Amniotic epithelial cell (primary cell): ENCODE data around the gene POLR2E.
A peak's percentile ranks its signal among the peaks of the same experiment; 100 is the strongest.

Experiments used
- DNase-seq: peaks from one replicate; pipeline ENCODE4 v3.0.0-alpha.2; 2010; ENCODE audit warnings: low read depth

POLR2E gene

DNA sequence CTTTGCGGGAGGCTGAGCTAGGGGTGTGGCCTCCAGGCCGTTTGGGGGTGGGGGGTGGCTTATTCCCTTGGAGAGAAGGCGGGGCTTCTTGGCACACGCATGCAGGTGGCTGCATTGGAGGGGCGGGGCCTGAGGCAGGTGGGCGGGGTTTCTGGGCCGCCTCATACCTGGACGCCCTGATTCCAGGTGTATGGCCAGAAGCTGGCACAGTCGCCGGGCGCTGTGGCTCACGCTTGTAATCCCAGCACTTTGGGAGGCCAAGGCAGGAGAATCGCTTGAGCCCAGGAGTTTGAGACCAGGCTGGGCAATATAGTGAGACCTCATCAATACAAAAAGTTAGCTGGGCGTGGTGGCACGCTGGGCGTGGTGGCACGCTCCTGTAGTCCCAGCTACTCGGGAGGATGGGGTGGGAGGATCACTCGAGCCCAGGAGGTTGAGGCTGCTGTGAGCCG lies 47.5 kb downstream of the POLR2E start:
- DNase-seq = no peak

DNA sequence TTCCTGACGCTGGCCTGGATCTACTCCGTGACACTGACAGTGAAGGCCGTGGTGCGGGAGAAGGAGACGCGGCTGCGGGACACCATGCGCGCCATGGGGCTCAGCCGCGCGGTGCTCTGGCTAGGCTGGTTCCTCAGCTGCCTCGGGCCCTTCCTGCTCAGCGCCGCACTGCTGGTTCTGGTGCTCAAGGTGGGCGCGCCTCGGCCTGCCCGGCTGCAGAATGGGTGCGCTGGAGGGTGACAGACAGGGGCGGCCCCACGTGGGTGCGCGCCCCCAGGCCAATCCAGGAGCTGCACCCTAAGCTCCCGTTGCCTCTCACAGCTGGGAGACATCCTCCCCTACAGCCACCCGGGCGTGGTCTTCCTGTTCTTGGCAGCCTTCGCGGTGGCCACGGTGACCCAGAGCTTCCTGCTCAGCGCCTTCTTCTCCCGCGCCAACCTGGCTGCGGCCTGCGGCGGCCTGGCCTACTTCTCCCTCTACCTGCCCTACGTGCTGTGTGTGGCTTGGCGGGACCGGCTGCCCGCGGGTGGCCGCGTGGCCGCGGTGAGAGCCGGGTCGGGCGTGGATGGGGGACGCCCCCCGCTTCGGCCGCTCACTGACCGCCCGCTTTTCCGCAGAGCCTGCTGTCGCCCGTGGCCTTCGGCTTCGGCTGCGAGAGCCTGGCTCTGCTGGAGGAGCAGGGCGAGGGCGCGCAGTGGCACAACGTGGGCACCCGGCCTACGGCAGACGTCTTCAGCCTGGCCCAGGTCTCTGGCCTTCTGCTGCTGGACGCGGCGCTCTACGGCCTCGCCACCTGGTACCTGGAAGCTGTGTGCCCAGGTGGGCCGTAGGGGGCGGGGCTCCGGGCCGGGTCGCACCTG lies 48.1 kb downstream of the POLR2E start:
- DNase-seq = no peak

DNA sequence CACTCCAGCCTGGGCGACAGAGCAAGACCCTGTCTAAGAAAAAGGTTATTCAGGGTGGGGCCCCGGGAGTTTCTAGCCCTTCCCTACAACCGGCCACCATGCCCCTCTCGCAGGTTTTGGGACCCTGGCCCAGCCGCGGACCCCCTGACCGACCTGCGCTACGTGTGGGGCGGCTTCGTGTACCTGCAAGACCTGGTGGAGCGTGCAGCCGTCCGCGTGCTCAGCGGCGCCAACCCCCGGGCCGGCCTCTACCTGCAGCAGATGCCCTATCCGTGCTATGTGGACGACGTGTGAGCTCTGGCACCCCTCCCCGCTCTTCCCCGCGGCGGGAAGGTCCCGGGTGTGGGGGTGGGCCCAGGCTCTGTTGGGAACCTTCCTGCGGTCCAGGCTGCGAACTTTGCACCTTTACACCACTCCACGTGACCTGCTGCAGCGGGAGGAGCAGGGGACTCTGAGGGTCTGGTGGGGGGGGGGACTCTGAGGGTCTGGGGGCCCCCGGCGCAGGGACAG lies 49.0 kb downstream of the POLR2E start:
- no peak for DNase-seq

DNA sequence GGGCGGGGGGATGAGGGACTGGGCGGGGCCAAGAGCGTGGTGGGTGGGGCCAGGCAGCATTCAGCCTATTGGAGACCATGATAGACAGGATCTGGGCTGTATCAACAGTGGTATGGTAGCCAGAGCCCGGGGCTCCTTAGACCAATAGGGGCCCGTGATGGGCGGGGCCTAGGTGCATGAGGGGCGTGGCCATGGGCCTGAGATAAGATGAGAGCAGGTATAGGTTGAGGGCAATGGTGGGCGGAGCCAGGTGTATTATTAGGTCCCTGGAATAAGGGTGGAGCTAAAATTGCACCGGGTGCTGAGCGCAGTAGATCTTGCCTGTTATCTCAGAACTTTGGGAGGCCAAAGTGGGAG lies 50.0 kb downstream of the POLR2E start:
- no peak for DNase-seq

DNA sequence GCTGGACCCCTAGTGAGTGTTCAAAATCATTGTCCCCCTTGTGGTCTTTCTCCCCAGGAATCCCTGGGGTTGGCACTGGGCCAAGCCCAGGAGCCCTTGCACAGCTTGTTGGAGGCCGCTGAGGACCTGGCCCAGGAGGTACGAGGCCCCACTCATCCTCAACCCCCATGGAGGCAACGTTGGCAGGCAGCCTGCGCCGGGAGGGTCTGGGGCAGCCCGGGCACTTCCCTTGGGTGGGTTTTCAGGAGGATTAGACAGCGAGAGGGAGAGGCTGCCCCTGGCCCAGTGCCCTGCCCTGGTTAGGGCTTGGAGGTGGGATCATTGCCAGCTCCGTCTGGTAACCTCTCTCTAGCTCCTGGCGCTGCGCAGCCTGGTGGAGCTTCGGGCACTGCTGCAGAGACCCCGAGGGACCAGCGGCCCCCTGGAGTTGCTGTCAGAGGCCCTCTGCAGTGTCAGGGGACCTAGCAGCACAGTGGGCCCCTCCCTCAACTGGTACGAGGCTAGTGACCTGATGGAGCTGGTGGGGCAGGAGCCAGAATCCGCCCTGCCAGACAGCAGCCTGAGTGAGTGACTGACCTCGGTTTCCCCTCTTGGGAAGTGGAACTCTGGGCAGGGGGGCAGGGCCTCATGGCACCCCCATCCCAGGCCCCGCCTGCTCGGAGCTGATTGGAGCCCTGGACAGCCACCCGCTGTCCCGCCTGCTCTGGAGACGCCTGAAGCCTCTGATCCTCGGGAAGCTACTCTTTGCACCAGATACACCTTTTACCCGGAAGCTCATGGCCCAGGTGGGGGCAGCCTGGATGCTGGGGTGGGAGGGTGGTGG lies 52.3 kb downstream of the POLR2E start:
- DNase-seq = no peak

DNA sequence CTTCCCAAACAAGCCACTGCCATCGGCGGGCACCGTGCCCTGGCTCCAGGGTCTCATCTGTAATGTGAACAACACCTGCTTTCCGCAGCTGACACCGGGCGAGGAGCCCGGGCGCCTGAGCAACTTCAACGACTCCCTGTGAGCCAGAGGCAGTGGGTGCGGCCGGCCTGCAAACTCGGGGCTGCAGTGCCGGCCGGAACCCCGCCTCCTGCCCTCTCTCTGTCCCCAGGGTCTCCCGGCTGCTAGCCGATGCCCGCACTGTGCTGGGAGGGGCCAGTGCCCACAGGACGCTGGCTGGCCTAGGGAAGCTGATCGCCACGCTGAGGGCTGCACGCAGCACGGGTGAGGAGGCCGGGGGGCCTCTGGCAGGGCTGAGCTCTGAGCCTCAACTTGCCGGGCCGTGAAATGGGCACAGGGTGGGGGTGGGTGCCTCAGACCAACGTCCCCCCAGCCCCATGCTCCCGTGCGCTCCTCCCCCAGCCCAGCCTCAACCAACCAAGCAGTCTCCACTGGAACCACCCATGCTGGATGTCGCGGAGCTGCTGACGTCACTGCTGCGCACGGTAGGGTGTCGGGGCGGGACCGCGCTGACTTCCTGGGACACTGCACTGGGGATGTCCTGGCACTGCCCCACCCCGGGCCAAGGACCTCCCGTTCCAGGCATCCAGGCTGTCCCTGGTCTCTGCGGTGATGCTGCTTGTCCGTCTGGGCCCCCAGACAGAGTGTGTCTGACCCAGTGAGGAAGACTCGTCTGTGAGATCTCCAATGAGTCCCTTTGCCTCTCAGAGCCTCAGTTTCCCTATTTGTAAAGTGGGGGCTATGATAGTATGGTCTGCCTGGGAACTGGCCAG lies 53.1 kb downstream of the POLR2E start:
- no peak for DNase-seq

DNA sequence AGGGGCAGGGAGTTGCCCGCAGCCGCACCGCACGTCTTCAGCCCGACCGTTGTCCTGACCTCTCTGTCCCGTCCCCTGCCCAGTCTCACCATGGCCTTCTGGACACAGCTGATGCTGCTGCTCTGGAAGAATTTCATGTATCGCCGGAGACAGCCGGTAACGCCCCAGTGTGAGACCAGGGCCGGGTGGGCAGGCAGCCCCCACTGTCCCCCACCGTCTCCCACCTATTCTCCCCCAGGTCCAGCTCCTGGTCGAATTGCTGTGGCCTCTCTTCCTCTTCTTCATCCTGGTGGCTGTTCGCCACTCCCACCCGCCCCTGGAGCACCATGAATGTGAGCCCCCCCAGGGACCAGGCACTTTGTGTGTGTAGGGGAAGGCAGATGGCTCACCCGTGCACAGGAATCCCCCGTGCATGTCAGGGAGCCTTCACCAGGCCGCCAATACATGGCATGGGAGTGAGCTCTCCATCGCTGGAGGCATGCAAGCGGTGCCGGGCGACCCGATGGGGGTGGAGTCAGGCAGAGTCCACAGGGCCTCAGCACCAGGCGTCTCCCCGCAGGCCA lies 53.8 kb downstream of the POLR2E start:
- no peak for DNase-seq

DNA sequence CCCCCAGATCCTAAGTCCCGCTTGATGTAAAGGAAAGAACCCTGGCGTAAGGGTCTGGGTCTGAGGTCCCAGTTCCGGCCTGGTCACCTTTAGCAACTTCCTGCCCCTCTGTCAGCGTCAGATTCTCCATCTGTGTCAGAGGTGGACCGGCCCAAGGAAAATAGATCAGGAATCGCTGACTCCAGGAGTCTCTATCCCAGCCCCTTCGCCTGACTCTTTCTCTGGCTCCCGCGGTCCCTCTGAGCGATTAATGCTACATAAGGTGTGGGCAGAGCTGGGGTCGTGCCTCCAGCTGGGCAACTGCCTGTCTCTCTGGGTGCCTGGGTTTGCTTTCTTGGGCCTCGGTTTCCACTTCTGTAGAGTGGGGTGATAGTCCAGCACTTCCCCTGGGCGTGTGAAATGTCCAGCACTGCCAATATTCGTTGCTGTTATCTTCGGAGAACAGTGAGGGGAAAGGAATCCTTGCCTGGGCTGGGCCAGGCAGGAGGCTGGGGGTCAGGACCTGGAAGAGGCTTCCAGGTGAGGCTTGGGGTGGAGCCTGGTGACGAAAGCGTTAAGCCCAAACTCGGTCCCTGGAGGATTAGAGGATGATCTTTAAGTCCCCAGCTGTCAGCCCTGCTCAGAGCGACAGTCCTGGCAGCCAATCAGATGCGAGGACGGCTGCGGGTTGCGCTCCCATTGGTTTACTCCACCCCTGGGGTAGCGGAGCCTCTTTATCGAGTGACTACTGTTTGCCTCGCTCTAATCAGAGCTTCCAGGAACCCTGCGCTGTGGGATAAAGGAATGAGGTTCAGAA lies 54.5 kb downstream of the POLR2E start:
- peak; percentile 92 for DNase-seq

DNA sequence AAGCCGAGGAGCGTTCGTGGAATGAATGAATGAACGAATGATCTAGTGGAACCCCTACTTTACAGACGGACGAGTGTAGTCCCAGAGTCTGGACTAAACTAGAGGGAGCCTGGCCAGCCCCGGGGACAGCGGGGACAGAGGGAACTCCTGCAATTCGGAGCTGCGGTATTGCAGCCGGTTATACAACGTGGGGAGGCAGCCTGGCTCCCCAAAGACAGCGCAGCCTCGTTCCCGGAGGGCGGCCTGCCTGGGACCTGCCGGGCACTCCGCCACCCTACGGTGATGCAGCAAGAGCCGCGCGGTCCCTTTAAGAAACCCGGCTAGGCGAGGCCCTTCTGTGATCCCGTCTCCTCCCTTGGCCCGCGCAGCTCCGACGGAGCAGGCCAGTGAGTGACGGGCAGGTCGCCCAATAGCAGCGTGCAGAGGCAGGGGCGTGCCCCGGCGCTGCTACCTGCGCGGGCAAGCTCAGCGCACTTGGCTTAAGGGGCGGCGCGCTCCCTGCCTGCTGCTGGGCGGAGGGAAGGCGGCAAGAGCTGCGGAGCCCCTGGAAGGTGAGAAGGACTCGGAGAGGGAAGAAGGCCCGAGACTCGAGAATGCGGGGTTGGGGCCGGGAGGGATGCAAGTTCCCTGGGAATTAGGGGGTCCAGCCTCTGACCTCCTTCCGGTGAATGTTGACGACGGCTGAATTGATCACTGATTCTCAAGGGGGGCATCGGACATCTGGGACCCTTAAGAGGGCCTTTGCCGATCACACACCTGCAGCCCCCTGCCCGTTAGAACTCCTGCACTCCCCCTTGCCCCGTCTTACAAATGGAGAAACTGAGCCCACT lies 55.3 kb downstream of the POLR2E start, which contains the start of gene ABCA7:
ABCA7 (plus strand) TSS at position 462 of the 830 bp plus-strand sequence. CDS start 1,255 bp downstream, outside the sequence.
- peak; percentile 96 for DNase-seq

DNA sequence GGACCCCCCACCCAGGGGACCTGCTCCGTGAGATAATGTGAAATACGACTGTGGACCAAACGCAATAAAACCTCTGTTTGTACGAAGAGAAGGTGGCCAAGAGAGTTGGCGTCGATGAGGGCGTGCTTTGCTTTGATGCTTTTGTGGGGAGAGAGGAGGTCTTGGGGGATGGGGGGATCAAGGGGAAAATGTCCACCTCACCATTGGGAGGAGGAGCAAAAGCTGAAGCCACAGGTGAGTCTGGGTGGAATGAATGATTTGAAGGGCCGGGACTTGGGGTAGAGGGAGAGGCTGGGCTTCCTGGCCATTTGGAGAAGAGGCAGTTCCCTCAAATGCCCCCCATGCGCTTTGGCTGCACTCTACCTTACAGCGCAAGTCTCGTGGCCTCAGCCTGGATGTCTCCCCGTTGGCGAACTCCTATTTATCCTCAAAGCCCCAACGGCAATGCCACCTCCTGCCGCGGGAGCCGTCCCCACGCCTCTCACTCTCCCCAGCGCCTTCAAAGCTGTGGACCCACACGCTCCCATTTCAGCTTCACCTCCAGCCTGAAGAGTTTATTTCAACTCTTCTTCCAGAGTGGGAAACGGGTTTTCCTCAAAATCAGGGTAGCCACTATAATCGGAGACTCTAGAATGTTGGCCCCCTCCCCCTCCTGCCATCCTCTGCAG lies 56.1 kb downstream of the POLR2E start:
- DNase-seq = peak; percentile 30

DNA sequence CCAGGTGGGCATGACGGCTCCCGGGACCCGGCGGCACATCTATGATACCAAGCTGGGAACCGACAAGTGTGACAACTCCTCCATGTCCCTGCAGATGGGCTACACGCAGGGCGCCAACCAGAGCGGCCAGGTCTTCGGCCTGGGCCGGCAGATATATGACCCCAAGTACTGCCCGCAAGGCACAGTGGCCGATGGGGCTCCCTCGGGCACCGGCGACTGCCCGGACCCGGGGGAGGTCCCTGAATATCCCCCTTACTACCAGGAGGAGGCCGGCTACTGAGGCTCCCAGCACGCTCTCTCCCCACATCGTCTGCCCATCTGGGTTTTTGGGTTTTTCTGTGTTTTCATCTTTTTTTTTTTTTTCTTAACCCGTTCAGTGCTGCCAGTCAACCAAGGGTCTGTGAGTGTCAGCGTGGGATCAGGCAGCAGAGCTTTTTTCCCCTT lies 57.5 kb downstream of the POLR2E start:
- DNase-seq = no peak
